Stimulated activated naive B cell treated with anti-CD40 and anti-IgM and Interleukin-4, amounts not matched to agents 10 μg/mL and 1 μg/mL and 100 μg/mL, for 72 hours (primary cell): Measurements from ENCODE around the gene TOGARAM2.

Experiments used
- ATAC-seq, 2 donors: fragments of 150-1000 bp; cut with Tn5 transposase; replicated peaks; 2 replicates each; pipeline ENCODE4 v1.10.0; 2021; ENCODE audit warnings: moderate library complexity in 1 of 2
- DNase-seq: peaks from one replicate; pipeline ENCODE4 v3.0.0; 2021
- H3K27ac Mint-ChIP-seq: one replicate; pipeline ENCODE4 v1.8.0; 2022; ENCODE audit warnings: mild to moderate bottlenecking, mixed read lengths
- H3K27me3 Mint-ChIP-seq, 2 donors: one replicate each; pipeline ENCODE4 v1.8.0; 2022; ENCODE audit warnings: mixed read lengths in 2 of 2
- H3K36me3 Mint-ChIP-seq, 2 donors: one replicate each; pipeline ENCODE4 v1.8.0; 2022; ENCODE audit warnings: mixed read lengths in 2 of 2, mild to moderate bottlenecking in 1 of 2
- H3K4me1 Mint-ChIP-seq, 2 donors: one replicate each; pipeline ENCODE4 v1.8.0; 2022; ENCODE audit warnings: mixed read lengths in 2 of 2, mild to moderate bottlenecking in 1 of 2
- H3K4me3 Mint-ChIP-seq, 2 donors: one replicate each; pipeline ENCODE4 v1.8.0; 2022; ENCODE audit warnings: mild to moderate bottlenecking in 2 of 2, mixed read lengths in 2 of 2, moderate library complexity in 1 of 2
- H3K9me3 Mint-ChIP-seq, 2 donors: one replicate each; pipeline ENCODE4 v1.8.0; 2022; ENCODE audit warnings: mixed read lengths in 2 of 2, mild to moderate bottlenecking in 1 of 2

The TOGARAM2 gene

GRCh38 chr2:29035016-29035745 lies 54.1 kb downstream of the TOGARAM2 start:
- Mint-ChIP-seq H3K4me1 (no peaks in the 10 kb centered on the region), H3K27ac (no peak overlapping the region), H3K27me3 (no peaks in the 10 kb centered on the region), H3K4me3 (no peak overlapping the region), H3K36me3 (no peaks in the 10 kb centered on the region), H3K9me3 (no peaks in the 10 kb centered on the region)
- peak in 1 of 2 donors; percentile 12 for ATAC-seq
- DNase-seq: no peak

- Mint-ChIP-seq H3K4me1 (no peaks in the 10 kb centered on the region), H3K27ac (no peak overlapping the region), H3K9me3 (no peaks in the 10 kb centered on the region), H3K4me3 (no peak overlapping the region), H3K36me3 (no peaks in the 10 kb centered on the region), H3K27me3 (no peaks in the 10 kb centered on the region)
- ATAC-seq (no peak), DNase-seq (no peak)
These were observed 58.8 kb downstream of the TOGARAM2 start for GRCh38 chr2:29039718-29040480.

DNA sequence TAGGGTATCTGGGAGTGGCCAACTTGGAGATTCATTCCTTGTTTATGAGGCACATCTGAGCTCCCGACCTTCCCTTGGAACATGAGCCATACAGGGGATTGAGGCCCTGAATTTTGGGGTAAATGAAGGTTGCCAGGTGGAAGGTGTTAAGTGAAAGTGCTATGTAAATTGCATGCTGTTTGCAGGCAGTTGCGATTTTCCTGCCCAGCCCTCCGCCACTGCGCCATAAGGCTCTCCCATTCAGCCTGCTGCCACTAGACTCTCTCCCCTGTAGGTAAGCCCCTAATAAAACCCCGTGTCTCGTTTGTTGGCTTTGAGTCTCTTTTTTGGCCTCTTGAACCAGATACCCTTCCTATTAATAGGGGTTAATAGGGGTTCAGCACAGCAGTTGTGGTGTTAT lies 59.5 kb downstream of the TOGARAM2 start:
- Mint-ChIP-seq H3K27me3 (no peaks in the 10 kb centered on the region), H3K27ac (no peak overlapping the region), H3K4me3 (no peak overlapping the region), H3K36me3 (no peaks in the 10 kb centered on the region), H3K9me3 (no peaks in the 10 kb centered on the region), H3K4me1 (no peaks in the 10 kb centered on the region)
- no peak for DNase-seq
- ATAC-seq: no peak

GRCh38 chr2:29041161-29041660 lies 60.1 kb downstream of the TOGARAM2 start:
- no peak for DNase-seq
- no peak for ATAC-seq

DNA sequence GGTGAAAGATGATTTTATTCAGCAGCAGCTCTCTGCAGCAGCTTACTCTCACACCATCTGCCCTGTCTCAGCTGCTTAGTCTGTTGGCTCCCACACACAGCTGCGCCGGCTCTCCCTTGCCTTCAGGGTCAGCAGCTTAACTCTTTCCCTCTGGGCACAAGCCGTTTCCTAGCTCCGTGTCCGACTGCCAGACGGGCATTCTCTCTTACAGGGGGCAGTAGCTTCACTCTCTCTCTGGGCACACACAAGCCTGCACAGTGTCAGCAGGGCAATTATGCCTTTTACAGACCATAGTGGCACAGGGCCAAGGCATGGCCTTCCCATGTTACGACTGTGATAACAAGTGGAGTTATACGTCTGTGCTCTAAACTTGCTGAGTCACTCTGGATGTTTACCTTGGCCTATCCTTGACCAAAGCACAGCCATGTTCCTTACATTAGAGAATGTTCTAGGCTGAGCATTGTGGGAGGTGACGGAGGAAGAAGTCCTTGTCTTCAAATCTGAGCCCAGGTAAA lies 61.5 kb downstream of the TOGARAM2 start:
- no peak for DNase-seq
- Mint-ChIP-seq H3K36me3 (no peaks in the 10 kb centered on the region), H3K27me3 (no peaks in the 10 kb centered on the region), H3K4me1 (no peaks in the 10 kb centered on the region), H3K9me3 (no peaks in the 10 kb centered on the region), H3K27ac (no peak overlapping the region), H3K4me3 (no peak overlapping the region)
- ATAC-seq: no peak

More at GRCh38 chr2:29041161-29041660, 60.1 kb downstream of the TOGARAM2 start:
- Mint-ChIP-seq H3K36me3 (no peaks in the 10 kb centered on the region), H3K4me1 (no peaks in the 10 kb centered on the region), H3K9me3 (no peaks in the 10 kb centered on the region), H3K4me3 (no peak overlapping the region), H3K27ac (no peak overlapping the region), H3K27me3 (no peaks in the 10 kb centered on the region)

DNA sequence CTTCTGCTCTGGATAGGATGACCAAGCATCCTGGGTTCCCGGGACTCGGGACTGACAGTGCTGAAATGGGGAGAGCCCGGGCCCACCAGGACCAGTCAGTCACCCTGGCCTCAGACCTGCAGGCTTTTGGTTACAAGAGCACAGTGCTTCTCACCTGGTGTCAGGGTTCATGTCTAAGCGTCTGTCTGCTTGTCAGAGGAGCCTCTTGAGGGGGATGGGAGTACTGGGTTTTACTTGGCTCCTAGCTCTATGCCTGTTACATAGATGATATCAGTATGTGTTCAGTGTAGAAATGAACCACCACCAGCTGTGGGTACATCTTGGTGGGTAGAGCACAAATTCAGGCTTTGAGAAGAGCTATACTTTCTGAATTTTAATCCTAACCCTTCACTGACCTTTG lies 63.4 kb downstream of the TOGARAM2 start:
- H3K9me3 Mint-ChIP-seq: no peaks in the 10 kb centered on the region
- H3K36me3 Mint-ChIP-seq: no peaks in the 10 kb centered on the region
- ATAC-seq: no peak
- DNase-seq: no peak
- no peak overlapping the region for H3K27ac Mint-ChIP-seq
- no peak overlapping the region for H3K4me3 Mint-ChIP-seq
- peaks cover 0 to 1% of the 10 kb centered on the region in 2 donors for H3K27me3 Mint-ChIP-seq
- H3K4me1 Mint-ChIP-seq: no peaks in the 10 kb centered on the region

DNA sequence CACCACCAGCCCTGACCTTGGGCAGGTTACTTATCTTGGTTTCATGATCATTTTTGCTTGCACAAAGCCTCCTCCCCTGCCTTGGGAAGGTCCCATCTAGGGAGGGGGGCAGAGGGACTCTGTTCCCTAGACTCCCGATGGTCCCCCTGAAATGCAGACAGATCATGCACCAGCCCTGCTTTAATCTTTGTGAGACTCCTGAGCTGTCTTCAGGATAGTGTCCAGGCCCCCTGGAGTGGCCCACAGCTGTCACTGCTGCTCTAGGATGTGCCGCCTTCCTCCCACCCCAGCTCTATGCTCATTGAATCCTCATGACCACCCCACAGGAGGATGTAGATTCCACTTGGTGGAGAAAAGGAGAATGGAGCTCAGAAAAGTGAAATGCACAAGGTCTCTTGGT lies 65.2 kb downstream of the TOGARAM2 start:
- Mint-ChIP-seq H3K27ac (no peak overlapping the region), H3K4me3 (no peak overlapping the region), H3K9me3 (no peaks in the 10 kb centered on the region), H3K36me3 (no peaks in the 10 kb centered on the region), H3K27me3 (peaks cover 0 to 4% of the 10 kb centered on the region in 2 donors), H3K4me1 (no peaks in the 10 kb centered on the region)
- ATAC-seq (no peak), DNase-seq (no peak)

GRCh38 chr2:29047083-29047845 lies 66.2 kb downstream of the TOGARAM2 start:
- H3K36me3 Mint-ChIP-seq: no peaks in the 10 kb centered on the region

GRCh38 chr2:29050591-29050990 lies 69.5 kb downstream of the TOGARAM2 start:
- H3K9me3 Mint-ChIP-seq: peaks cover 0 to 2% of the 10 kb centered on the region in 2 donors
- H3K27me3 Mint-ChIP-seq: peaks cover 0 to 4% of the 10 kb centered on the region in 2 donors
- H3K4me3 Mint-ChIP-seq: no peak overlapping the region
- H3K36me3 Mint-ChIP-seq: no peaks in the 10 kb centered on the region
- DNase-seq (no peak), ATAC-seq (no peak)
- no peak overlapping the region for H3K27ac Mint-ChIP-seq
- H3K4me1 Mint-ChIP-seq: no peaks in the 10 kb centered on the region

More at GRCh38 chr2:29047083-29047845, 66.2 kb downstream of the TOGARAM2 start:
- H3K4me3 Mint-ChIP-seq: no peak overlapping the region
- ATAC-seq (no peak), DNase-seq (no peak)
- H3K27me3 Mint-ChIP-seq: peaks cover 0 to 4% of the 10 kb centered on the region in 2 donors
- H3K4me1 Mint-ChIP-seq: no peaks in the 10 kb centered on the region
- H3K27ac Mint-ChIP-seq: no peak overlapping the region
- no peaks in the 10 kb centered on the region for H3K9me3 Mint-ChIP-seq

- Mint-ChIP-seq H3K36me3 (no peaks in the 10 kb centered on the region), H3K9me3 (peaks cover 0 to 2% of the 10 kb centered on the region in 2 donors), H3K4me1 (no peaks in the 10 kb centered on the region), H3K27ac (no peak overlapping the region), H3K4me3 (no peak overlapping the region), H3K27me3 (peaks cover 0 to 4% of the 10 kb centered on the region in 2 donors)
- DNase-seq: no peak
- ATAC-seq: no peak
These were observed 70.6 kb downstream of the TOGARAM2 start for GRCh38 chr2:29051730-29052129.

GRCh38 chr2:29052807-29053206 lies 71.7 kb downstream of the TOGARAM2 start:
- Mint-ChIP-seq H3K27me3 (peaks cover 0 to 4% of the 10 kb centered on the region in 2 donors), H3K4me1 (no peaks in the 10 kb centered on the region), H3K27ac (no peak overlapping the region), H3K9me3 (peaks cover 0 to 2% of the 10 kb centered on the region in 2 donors), H3K4me3 (no peak overlapping the region), H3K36me3 (no peaks in the 10 kb centered on the region)
- ATAC-seq (no peak), DNase-seq (no peak)

- H3K27me3 Mint-ChIP-seq: peaks cover 0 to 4% of the 10 kb centered on the region in 2 donors
These were observed 72.1 kb downstream of the TOGARAM2 start for GRCh38 chr2:29053223-29053622.

DNA sequence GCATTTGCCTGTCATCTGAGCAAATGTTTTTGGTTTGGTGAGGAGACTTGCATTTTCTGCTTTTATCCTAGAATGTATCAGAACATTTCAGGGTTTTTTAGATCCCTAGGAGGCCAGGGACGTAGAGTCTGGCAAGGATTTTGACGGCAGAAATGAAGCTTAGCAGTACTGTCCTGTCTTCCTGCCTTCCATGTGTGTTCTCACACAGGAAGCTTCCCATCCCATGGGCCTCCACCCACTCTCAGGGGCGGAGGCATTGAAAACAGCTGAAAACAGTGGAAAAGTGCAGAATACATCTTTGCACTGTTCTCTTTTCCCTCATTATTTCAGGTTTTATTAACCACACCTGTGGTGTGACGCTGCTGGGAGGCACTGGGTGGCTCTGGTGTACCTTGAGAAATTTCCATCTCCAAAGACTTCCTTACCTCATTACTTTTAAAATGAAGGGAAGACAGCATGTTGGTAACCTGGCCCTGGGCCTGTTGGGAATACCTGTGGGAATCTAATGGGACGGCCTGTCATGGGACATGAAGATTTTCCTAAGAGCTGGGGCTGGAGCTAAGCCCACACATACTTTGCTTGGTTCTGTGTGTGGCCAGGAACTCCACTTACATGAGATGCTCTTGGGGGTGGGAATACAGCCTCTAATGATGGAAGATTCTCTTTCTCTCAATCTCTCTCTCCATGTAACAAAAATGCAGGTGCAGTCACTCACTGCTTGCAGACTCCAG lies 72.7 kb downstream of the TOGARAM2 start:
- Mint-ChIP-seq H3K27me3 (peaks cover 0 to 4% of the 10 kb centered on the region in 2 donors), H3K27ac (no peak overlapping the region), H3K4me1 (no peaks in the 10 kb centered on the region), H3K36me3 (no peaks in the 10 kb centered on the region), H3K4me3 (no peak overlapping the region), H3K9me3 (peaks cover 0 to 2% of the 10 kb centered on the region in 2 donors)
- no peak for ATAC-seq
- DNase-seq: no peak

More at GRCh38 chr2:29053223-29053622, 72.1 kb downstream of the TOGARAM2 start:
- H3K27ac Mint-ChIP-seq: no peak overlapping the region
- no peak overlapping the region for H3K4me3 Mint-ChIP-seq
- peaks cover 0 to 2% of the 10 kb centered on the region in 2 donors for H3K9me3 Mint-ChIP-seq
- H3K4me1 Mint-ChIP-seq: no peaks in the 10 kb centered on the region
- DNase-seq (no peak), ATAC-seq (no peak)
- H3K36me3 Mint-ChIP-seq: no peaks in the 10 kb centered on the region
